Activated gamma-delta T cell (primary cell): ENCODE measurements around the gene TARS2.
A peak's percentile ranks its signal among the peaks of the same experiment; 100 is the strongest.

Experiments
- DNase-seq: peaks from one replicate; lab custom pipeline; 2025; lab: John Stamatoyannopoulos, UW

TARS2 gene

GRCh38 chr1:150508982-150509381, 21.8 kb downstream of the TARS2 start:
- DNase-seq, result no peak

- DNase-seq, result no peak
Observed at GRCh38 chr1:150511551-150511950, 24.3 kb downstream of the TARS2 start.

- no peak for DNase-seq
Observed at GRCh38 chr1:150511985-150512660, 24.9 kb downstream of the TARS2 start.

GRCh38 chr1:150512846-150513245, 25.6 kb downstream of the TARS2 start:
- no peak for DNase-seq

- no peak for DNase-seq
Observed at GRCh38 chr1:150513351-150513791, 26.2 kb downstream of the TARS2 start.

- DNase-seq, result no peak
Observed at GRCh38 chr1:150514260-150514659, 27.0 kb downstream of the TARS2 start.

GRCh38 chr1:150514913-150515327, 27.7 kb downstream of the TARS2 start:
- DNase-seq, result no peak

GRCh38 chr1:150515328-150516049, 28.3 kb downstream of the TARS2 start, which contains the start of gene FALEC:
FALEC (plus strand) TSS chr1:150515752.
- DNase-seq, result peak; percentile 88

GRCh38 chr1:150516050-150516591, 28.9 kb downstream of the TARS2 start:
- no peak for DNase-seq

- no peak for DNase-seq
Observed at GRCh38 chr1:150516616-150517015, 29.4 kb downstream of the TARS2 start.

- DNase-seq, result no peak
Observed at GRCh38 chr1:150521196-150521968, 34.2 kb downstream of the TARS2 start.

GRCh38 chr1:150525348-150525747, 38.1 kb downstream of the TARS2 start:
- no peak for DNase-seq

GRCh38 chr1:150528196-150528595, 41.0 kb downstream of the TARS2 start:
- DNase-seq, result no peak

- no peak for DNase-seq
Observed at GRCh38 chr1:150529017-150529416, 41.8 kb downstream of the TARS2 start.

GRCh38 chr1:150530491-150531159, 43.4 kb downstream of the TARS2 start:
- no peak for DNase-seq

- no peak for DNase-seq
Observed at GRCh38 chr1:150532860-150533259, 45.6 kb downstream of the TARS2 start.

GRCh38 chr1:150534002-150534401, 46.8 kb downstream of the TARS2 start:
- DNase-seq, result no peak

GRCh38 chr1:150535511-150536287, 48.5 kb downstream of the TARS2 start:
- no peak for DNase-seq

GRCh38 chr1:150536836-150537731, 49.9 kb downstream of the TARS2 start:
- no peak for DNase-seq
